ENCODE measurements around the gene MTERF4. TPM values are rescaled to one million over a fixed set of nuclear protein-coding genes. Genes with fewer than 3 reads are reported as not detected.
A peak's percentile ranks its signal among the peaks of the same experiment; 100 is the strongest.

Gene MTERF4
- total RNA-seq, 4 donors from 2014 or later = 21.5 to 108 (median 41.3) TPM

- Histone ChIP-seq H3K36me3 (no peaks in the 10 kb centered on the region), H3K27ac (no peak overlapping the region), H3K4me3 (no peak overlapping the region), H3K9me3 (no peaks in the 10 kb centered on the region), H3K27me3 (no peaks in the 10 kb centered on the region), H3K4me1 (no peaks in the 10 kb centered on the region)
- intact Hi-C loops (cut with DNase I; ENCODE audit: low total_unique reads) = no loop called here
- DNase-seq = peak in 1 of 2 donors; percentile 4
- TF ChIP-seq POLR2A (IDR thresholded peaks at IDR 0.05) = no peak
- TF ChIP-seq CTCF (IDR thresholded peaks at IDR 0.05) = no peak
Measured at GRCh38 chr2:241081190-241081642, 20.9 kb downstream of the MTERF4 start.

- Histone ChIP-seq H3K4me1 (no peaks in the 10 kb centered on the region), H3K4me3 (no peak overlapping the region), H3K27ac (no peak overlapping the region), H3K36me3 (no peaks in the 10 kb centered on the region), H3K27me3 (no peaks in the 10 kb centered on the region), H3K9me3 (no peaks in the 10 kb centered on the region)
- DNase-seq = peak in 1 of 2 donors; percentile 9
- intact Hi-C loops (cut with DNase I; ENCODE audit: low total_unique reads) = no loop called here
- no peak for TF ChIP-seq CTCF (IDR thresholded peaks at IDR 0.05)
- no peak for TF ChIP-seq POLR2A (IDR thresholded peaks at IDR 0.05)
Measured at GRCh38 chr2:241080405-241081189, 21.5 kb downstream of the MTERF4 start.

- Histone ChIP-seq H3K36me3 (no peaks in the 10 kb centered on the region), H3K9me3 (no peaks in the 10 kb centered on the region), H3K4me3 (no peak overlapping the region), H3K4me1 (no peaks in the 10 kb centered on the region), H3K27me3 (no peaks in the 10 kb centered on the region), H3K27ac (no peak overlapping the region)
- TF ChIP-seq CTCF (IDR thresholded peaks at IDR 0.05) = no peak
- TF ChIP-seq POLR2A (IDR thresholded peaks at IDR 0.05) = no peak
- intact Hi-C loops (cut with DNase I; ENCODE audit: low total_unique reads) = no loop called here
- DNase-seq = no peak
Measured at GRCh38 chr2:241074901-241075540, 27.1 kb downstream of the MTERF4 start.

GRCh38 chr2:241074065-241074818 lies 27.8 kb downstream of the MTERF4 start:
- DNase-seq = no peak
- no peak overlapping the region for H3K27ac ChIP-seq
- intact Hi-C loops (cut with DNase I; ENCODE audit: low total_unique reads) = no loop called here
- no peaks in the 10 kb centered on the region for H3K27me3 ChIP-seq
- no peaks in the 10 kb centered on the region for H3K4me1 ChIP-seq
- no peak for TF ChIP-seq CTCF (IDR thresholded peaks at IDR 0.05)
- TF ChIP-seq POLR2A (IDR thresholded peaks at IDR 0.05) = no peak
- H3K36me3 ChIP-seq = no peaks in the 10 kb centered on the region
- H3K9me3 ChIP-seq = no peaks in the 10 kb centered on the region
- no peak overlapping the region for H3K4me3 ChIP-seq

Measured in uterus (tissue), 4 donors.